Activated naive CD4-positive, alpha-beta T cell treated with anti-CD3 and anti-CD28 coated beads, Interleukin-2, amount 50 U/mL, for 16 hours (primary cell): ENCODE results near the gene PER3.

ENCODE experiments used
- DNase-seq: peaks from one replicate; pipeline ENCODE4 v3.0.0-alpha.2; 2020

PER3 gene

GRCh38 chr1:7839526-7839925 is 55.4 kb downstream of the PER3 start:
- no peak for DNase-seq

- no peak for DNase-seq
These were observed 58.4 kb downstream of the PER3 start for GRCh38 chr1:7842517-7842916.

- no peak for DNase-seq
These were observed 61.7 kb downstream of the PER3 start for GRCh38 chr1:7845761-7846160.

- no peak for DNase-seq
These were observed 62.6 kb downstream of the PER3 start for GRCh38 chr1:7846656-7847055.

- DNase-seq, result no peak
These were observed 63.5 kb downstream of the PER3 start for GRCh38 chr1:7847599-7847998.

- no peak for DNase-seq
These were observed 66.7 kb downstream of the PER3 start for GRCh38 chr1:7850786-7851185.

- DNase-seq, result no peak
These were observed 69.0 kb downstream of the PER3 start, which contains the start of gene UTS2 for GRCh38 chr1:7852804-7853683. TSS of gene UTS2 (minus strand) at chr1:7853065. CDS start at chr1:7853003, 62 bp downstream.

GRCh38 chr1:7853684-7854026 is 69.6 kb downstream of the PER3 start:
- DNase-seq, result no peak

GRCh38 chr1:7856345-7856744 is 72.3 kb downstream of the PER3 start:
- DNase-seq, result no peak

- no peak for DNase-seq
These were observed 72.9 kb downstream of the PER3 start for GRCh38 chr1:7857000-7857399.

- no peak for DNase-seq
These were observed 73.9 kb downstream of the PER3 start for GRCh38 chr1:7857985-7858384.

GRCh38 chr1:7859406-7859805 is 75.3 kb downstream of the PER3 start:
- DNase-seq, result no peak

GRCh38 chr1:7860130-7860529 is 76.0 kb downstream of the PER3 start:
- no peak for DNase-seq

GRCh38 chr1:7861452-7861851 is 77.4 kb downstream of the PER3 start:
- no peak for DNase-seq

GRCh38 chr1:7862211-7863060 is 78.3 kb downstream of the PER3 start:
- no peak for DNase-seq

- no peak for DNase-seq
These were observed 79.8 kb downstream of the PER3 start for GRCh38 chr1:7863756-7864328.

- no peak for DNase-seq
These were observed 81.9 kb downstream of the PER3 start for GRCh38 chr1:7865978-7866377.

GRCh38 chr1:7868070-7868780 is 84.1 kb downstream of the PER3 start:
- DNase-seq, result no peak

- DNase-seq, result no peak
These were observed 85.2 kb downstream of the PER3 start for GRCh38 chr1:7869136-7869920.

- no peak for DNase-seq
These were observed 87.0 kb downstream of the PER3 start for GRCh38 chr1:7871136-7871535.

GRCh38 chr1:7873801-7874795 is 90.0 kb downstream of the PER3 start:
- DNase-seq, result no peak
